Prostate gland (tissue), 2 donors: Measurements from ENCODE around the gene COPG2.

Source experiments
- POLR2AphosphoS5 ChIP-seq: sonication (generic); formaldehyde crosslinking; IDR thresholded peaks from one replicate; pipeline ENCODE4 v1.6.1; 2017; ENCODE audit warnings: antibody characterized with exemption
- TF ChIP-seq, protein P1 (sequence below), 4 experiments: fragments of 200-600 bp in 2 of 4; fragments of 450-650 bp in 2 of 4; sonication (generic) in 2 of 4; IDR thresholded peaks; 1 replicate in 3 of 4; 2 replicates in 1 of 4; pipeline ENCODE4 v1.5.1; 2016 to 2019; ENCODE audit warnings: antibody characterized with exemption in 4 of 4, mild to moderate bottlenecking in 2 of 4, moderate library complexity in 2 of 4

DNA sequence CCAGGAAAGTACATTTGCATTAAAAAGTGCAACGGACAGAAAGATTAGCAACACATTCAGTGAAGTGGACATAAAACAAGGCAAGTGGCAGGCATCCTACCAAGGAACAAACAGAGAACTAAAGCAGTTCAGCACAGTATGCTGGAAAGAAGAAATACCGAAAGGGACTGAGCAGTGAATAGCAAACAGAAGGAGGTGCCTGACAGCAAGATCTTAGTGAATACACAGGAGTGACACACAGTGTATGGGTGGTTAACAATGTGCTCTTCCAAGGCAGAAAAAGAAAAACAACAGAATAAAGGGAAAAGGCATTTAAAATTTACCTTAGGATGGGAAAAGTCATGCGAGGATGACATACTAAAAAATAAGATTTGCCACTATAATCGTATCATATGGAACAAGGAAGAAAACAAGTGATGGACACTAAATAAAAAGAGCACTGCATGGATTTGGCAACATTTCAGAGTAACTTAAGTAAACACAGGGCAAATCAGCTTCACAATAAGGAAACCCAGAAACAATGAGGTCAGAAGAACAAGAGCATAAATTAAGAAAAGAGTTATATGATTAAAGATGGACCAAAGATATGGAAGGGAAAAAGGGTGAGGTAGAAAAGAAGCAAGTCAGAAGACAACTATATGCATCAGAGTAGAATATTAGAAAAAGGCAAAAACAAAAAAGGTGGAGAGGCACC, 147.1 kb downstream of the COPG2 start:
- TF ChIP-seq, protein P1, sequence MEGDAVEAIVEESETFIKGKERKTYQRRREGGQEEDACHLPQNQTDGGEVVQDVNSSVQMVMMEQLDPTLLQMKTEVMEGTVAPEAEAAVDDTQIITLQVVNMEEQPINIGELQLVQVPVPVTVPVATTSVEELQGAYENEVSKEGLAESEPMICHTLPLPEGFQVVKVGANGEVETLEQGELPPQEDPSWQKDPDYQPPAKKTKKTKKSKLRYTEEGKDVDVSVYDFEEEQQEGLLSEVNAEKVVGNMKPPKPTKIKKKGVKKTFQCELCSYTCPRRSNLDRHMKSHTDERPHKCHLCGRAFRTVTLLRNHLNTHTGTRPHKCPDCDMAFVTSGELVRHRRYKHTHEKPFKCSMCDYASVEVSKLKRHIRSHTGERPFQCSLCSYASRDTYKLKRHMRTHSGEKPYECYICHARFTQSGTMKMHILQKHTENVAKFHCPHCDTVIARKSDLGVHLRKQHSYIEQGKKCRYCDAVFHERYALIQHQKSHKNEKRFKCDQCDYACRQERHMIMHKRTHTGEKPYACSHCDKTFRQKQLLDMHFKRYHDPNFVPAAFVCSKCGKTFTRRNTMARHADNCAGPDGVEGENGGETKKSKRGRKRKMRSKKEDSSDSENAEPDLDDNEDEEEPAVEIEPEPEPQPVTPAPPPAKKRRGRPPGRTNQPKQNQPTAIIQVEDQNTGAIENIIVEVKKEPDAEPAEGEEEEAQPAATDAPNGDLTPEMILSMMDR (IDR thresholded peaks at IDR 0.05): no peak
- no peak for TF ChIP-seq POLR2AphosphoS5
